ENCODE measurements around the gene RLBP1.

The RLBP1 gene

DNA sequence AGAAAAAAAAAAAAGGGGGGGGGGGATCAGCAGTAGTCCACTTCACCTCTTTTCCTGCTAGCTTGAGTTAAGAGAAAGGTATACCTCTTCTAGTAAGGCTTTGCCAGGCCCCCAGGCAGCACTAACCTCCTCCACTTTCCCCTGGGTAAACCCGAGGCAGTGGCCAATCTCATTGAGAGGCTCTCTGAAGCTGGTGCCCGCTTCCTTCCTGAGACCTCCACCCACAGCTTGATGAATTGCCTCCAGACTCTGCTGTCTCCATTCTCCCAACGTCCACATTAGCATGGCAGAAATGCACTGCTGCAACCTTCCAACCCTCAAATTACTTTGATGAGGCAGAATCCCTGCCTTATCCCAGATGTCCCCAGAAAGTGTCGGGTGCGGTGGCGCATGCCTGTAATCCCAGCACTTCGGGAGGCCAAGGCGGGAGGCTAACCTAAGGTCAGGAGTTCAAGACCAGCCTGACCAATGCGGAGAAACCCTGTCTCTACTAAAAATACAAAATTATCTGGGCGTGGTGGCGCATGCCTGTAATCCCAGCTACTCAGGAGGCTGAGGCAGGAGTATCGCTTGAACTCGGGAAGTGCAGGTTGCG is 15.3 kb downstream of the RLBP1 start:
- Histone ChIP-seq H3K9ac (ENCODE audit: low read length in 2 of 2) (no peak overlapping the region), H3K4me1 (ENCODE audit: control insufficient read depth, insufficient read depth, low read length) (peaks cover 5% of the 10 kb centered on the region), H3K27ac (ENCODE audit: low read length) (no peak overlapping the region), H3K27me3 (ENCODE audit: control insufficient read depth in 1 of 2, insufficient read depth in 2 of 2, low read length in 2 of 2) (no peaks in the 10 kb centered on the region), H3K9me3 (ENCODE audit: control insufficient read depth in 2 of 2, low read length in 2 of 2) (no peaks in the 10 kb centered on the region), H3K4me3 (ENCODE audit: low read length in 2 of 2) (no peak overlapping the region), H3K36me3 (ENCODE audit: control insufficient read depth in 2 of 2, insufficient read depth in 2 of 2, low read length in 2 of 2) (no peaks in the 10 kb centered on the region)

- Histone ChIP-seq H3K9ac (ENCODE audit: low read length in 2 of 2) (no peak overlapping the region), H3K9me3 (ENCODE audit: control insufficient read depth in 2 of 2, low read length in 2 of 2) (no peaks in the 10 kb centered on the region), H3K4me1 (ENCODE audit: control insufficient read depth, insufficient read depth, low read length) (peaks cover 5% of the 10 kb centered on the region), H3K4me3 (ENCODE audit: low read length in 2 of 2) (no peak overlapping the region), H3K27ac (ENCODE audit: low read length) (no peak overlapping the region), H3K36me3 (ENCODE audit: control insufficient read depth in 2 of 2, insufficient read depth in 2 of 2, low read length in 2 of 2) (peaks cover 0 to 3% of the 10 kb centered on the region in 2 donors), H3K27me3 (ENCODE audit: control insufficient read depth in 1 of 2, insufficient read depth in 2 of 2, low read length in 2 of 2) (no peaks in the 10 kb centered on the region)
Measured at GRCh38 chr15:89203705-89204273, 17.6 kb downstream of the RLBP1 start.

- Histone ChIP-seq H3K9me3 (ENCODE audit: control insufficient read depth in 2 of 2, low read length in 2 of 2) (no peaks in the 10 kb centered on the region), H3K27me3 (ENCODE audit: control insufficient read depth in 1 of 2, insufficient read depth in 2 of 2, low read length in 2 of 2) (no peaks in the 10 kb centered on the region), H3K9ac (ENCODE audit: low read length in 2 of 2) (no peak overlapping the region), H3K4me3 (ENCODE audit: low read length in 2 of 2) (no peak overlapping the region), H3K4me1 (ENCODE audit: control insufficient read depth, insufficient read depth, low read length) (peaks cover 2% of the 10 kb centered on the region), H3K36me3 (ENCODE audit: control insufficient read depth in 2 of 2, insufficient read depth in 2 of 2, low read length in 2 of 2) (peaks cover 7 to 12% of the 10 kb centered on the region in 2 donors), H3K27ac (ENCODE audit: low read length) (no peak overlapping the region)
Measured at GRCh38 chr15:89201465-89202005, 19.8 kb downstream of the RLBP1 start.

DNA sequence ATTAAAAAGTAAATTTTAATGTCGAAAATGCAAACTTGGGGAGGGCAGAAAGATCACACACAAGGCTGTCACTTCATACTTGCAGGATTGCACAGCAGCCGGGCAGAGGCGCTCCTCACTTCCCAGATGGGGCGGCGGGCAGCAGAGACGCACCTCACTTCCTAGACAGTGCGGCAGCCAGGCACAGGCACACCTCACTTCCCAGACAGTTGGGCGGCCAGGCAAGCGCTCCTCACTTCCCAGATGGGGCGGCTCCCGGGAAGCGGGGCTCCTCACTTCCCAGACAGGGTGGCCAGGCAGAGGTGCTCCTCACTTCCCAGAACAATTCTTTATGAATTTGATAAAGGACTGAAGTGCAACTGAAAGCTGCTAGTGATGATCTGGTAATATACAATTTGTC is 21.2 kb downstream of the RLBP1 start:
- H3K4me1 ChIP-seq (ENCODE audit: control insufficient read depth, insufficient read depth, low read length) = peaks cover 2% of the 10 kb centered on the region
- H3K36me3 ChIP-seq (ENCODE audit: control insufficient read depth in 2 of 2, insufficient read depth in 2 of 2, low read length in 2 of 2) = peaks cover 14 to 23% of the 10 kb centered on the region in 2 donors
- no peak overlapping the region for H3K9ac ChIP-seq (ENCODE audit: low read length in 2 of 2)
- H3K9me3 ChIP-seq (ENCODE audit: control insufficient read depth in 2 of 2, low read length in 2 of 2) = no peaks in the 10 kb centered on the region
- H3K27me3 ChIP-seq (ENCODE audit: control insufficient read depth in 1 of 2, insufficient read depth in 2 of 2, low read length in 2 of 2) = no peaks in the 10 kb centered on the region
- H3K4me3 ChIP-seq (ENCODE audit: low read length in 2 of 2) = no peak overlapping the region
- no peak overlapping the region for H3K27ac ChIP-seq (ENCODE audit: low read length)

DNA sequence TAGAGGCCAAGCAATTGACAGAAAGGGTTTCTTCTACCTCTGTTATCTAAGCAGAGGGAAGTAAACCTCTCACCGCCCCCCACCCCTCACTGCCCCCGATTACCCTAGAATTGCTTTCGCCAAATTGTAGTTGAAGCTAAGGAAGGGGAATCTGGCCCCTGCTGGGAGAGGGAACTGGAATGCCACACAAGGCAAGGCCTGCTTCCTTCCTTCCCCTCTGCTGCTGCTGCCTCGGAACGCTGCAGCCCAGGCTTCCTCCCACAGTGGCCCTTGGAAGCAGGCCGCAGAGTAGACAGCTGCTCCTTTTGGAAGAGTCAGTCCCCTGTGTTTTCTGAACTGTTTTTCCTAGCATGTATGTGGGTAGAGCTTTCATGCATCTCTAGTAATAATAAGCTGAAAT is 21.6 kb downstream of the RLBP1 start:
- no peak overlapping the region for H3K4me3 ChIP-seq (ENCODE audit: low read length in 2 of 2)
- peaks cover 18 to 28% of the 10 kb centered on the region in 2 donors for H3K36me3 ChIP-seq (ENCODE audit: control insufficient read depth in 2 of 2, insufficient read depth in 2 of 2, low read length in 2 of 2)
- H3K4me1 ChIP-seq (ENCODE audit: control insufficient read depth, insufficient read depth, low read length) = peaks cover 2% of the 10 kb centered on the region
- no peak overlapping the region for H3K9ac ChIP-seq (ENCODE audit: low read length in 2 of 2)
- H3K27me3 ChIP-seq (ENCODE audit: control insufficient read depth in 1 of 2, insufficient read depth in 2 of 2, low read length in 2 of 2) = no peaks in the 10 kb centered on the region
- no peak overlapping the region for H3K27ac ChIP-seq (ENCODE audit: low read length)
- H3K9me3 ChIP-seq (ENCODE audit: control insufficient read depth in 2 of 2, low read length in 2 of 2) = no peaks in the 10 kb centered on the region

GRCh38 chr15:89198934-89199333 is 22.4 kb downstream of the RLBP1 start:
- Histone ChIP-seq H3K4me3 (ENCODE audit: low read length in 2 of 2) (no peak overlapping the region), H3K9ac (ENCODE audit: low read length in 2 of 2) (no peak overlapping the region), H3K27ac (ENCODE audit: low read length) (no peak overlapping the region)

DNA sequence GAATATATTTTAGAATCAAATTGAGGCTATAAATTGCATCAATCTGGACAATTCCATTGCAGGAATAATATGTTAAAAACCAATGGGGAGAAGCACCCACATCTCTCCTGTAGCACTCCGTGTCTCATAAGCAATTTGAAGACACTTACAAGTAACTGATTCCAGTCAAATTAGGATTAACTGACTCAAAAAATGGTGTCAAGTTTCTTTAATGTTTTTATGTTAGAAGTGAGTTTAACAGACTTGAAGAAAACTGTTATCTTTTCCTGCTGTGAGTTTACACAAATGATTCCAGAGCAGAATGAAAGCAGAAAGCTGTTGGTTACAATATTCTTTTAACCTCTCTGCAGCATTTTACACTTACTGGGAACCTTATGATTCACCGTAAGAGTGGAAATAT is 23.2 kb downstream of the RLBP1 start:
- H3K27ac ChIP-seq (ENCODE audit: low read length) = no peak overlapping the region
- H3K4me3 ChIP-seq (ENCODE audit: low read length in 2 of 2) = no peak overlapping the region
- no peak overlapping the region for H3K9ac ChIP-seq (ENCODE audit: low read length in 2 of 2)
- no peaks in the 10 kb centered on the region for H3K27me3 ChIP-seq (ENCODE audit: control insufficient read depth in 1 of 2, insufficient read depth in 2 of 2, low read length in 2 of 2)
- no peaks in the 10 kb centered on the region for H3K9me3 ChIP-seq (ENCODE audit: control insufficient read depth in 2 of 2, low read length in 2 of 2)
- H3K36me3 ChIP-seq (ENCODE audit: control insufficient read depth in 2 of 2, insufficient read depth in 2 of 2, low read length in 2 of 2) = peaks cover 25 to 34% of the 10 kb centered on the region in 2 donors
- H3K4me1 ChIP-seq (ENCODE audit: control insufficient read depth, insufficient read depth, low read length) = peaks cover 2% of the 10 kb centered on the region

More at GRCh38 chr15:89198934-89199333, 22.4 kb downstream of the RLBP1 start:
- peaks cover 23 to 31% of the 10 kb centered on the region in 2 donors for H3K36me3 ChIP-seq (ENCODE audit: control insufficient read depth in 2 of 2, insufficient read depth in 2 of 2, low read length in 2 of 2)
- H3K9me3 ChIP-seq (ENCODE audit: control insufficient read depth in 2 of 2, low read length in 2 of 2) = no peaks in the 10 kb centered on the region
- H3K27me3 ChIP-seq (ENCODE audit: control insufficient read depth in 1 of 2, insufficient read depth in 2 of 2, low read length in 2 of 2) = no peaks in the 10 kb centered on the region
- peaks cover 2% of the 10 kb centered on the region for H3K4me1 ChIP-seq (ENCODE audit: control insufficient read depth, insufficient read depth, low read length)

- peaks cover 2% of the 10 kb centered on the region for H3K4me1 ChIP-seq (ENCODE audit: control insufficient read depth, insufficient read depth, low read length)
- no peak overlapping the region for H3K4me3 ChIP-seq (ENCODE audit: low read length in 2 of 2)
- no peak overlapping the region for H3K9ac ChIP-seq (ENCODE audit: low read length in 2 of 2)
- H3K36me3 ChIP-seq (ENCODE audit: control insufficient read depth in 2 of 2, insufficient read depth in 2 of 2, low read length in 2 of 2) = peaks cover 32 to 39% of the 10 kb centered on the region in 2 donors
- no peaks in the 10 kb centered on the region for H3K27me3 ChIP-seq (ENCODE audit: control insufficient read depth in 1 of 2, insufficient read depth in 2 of 2, low read length in 2 of 2)
- H3K9me3 ChIP-seq (ENCODE audit: control insufficient read depth in 2 of 2, low read length in 2 of 2) = no peaks in the 10 kb centered on the region
- H3K27ac ChIP-seq (ENCODE audit: low read length) = no peak overlapping the region
Measured at GRCh38 chr15:89197503-89197971, 23.8 kb downstream of the RLBP1 start.

- H3K9me3 ChIP-seq (ENCODE audit: control insufficient read depth in 2 of 2, low read length in 2 of 2) = no peaks in the 10 kb centered on the region
- no peak overlapping the region for H3K9ac ChIP-seq (ENCODE audit: low read length in 2 of 2)
- H3K4me3 ChIP-seq (ENCODE audit: low read length in 2 of 2) = no peak overlapping the region
- H3K27me3 ChIP-seq (ENCODE audit: control insufficient read depth in 1 of 2, insufficient read depth in 2 of 2, low read length in 2 of 2) = no peaks in the 10 kb centered on the region
- H3K27ac ChIP-seq (ENCODE audit: low read length) = no peak overlapping the region
- H3K36me3 ChIP-seq (ENCODE audit: control insufficient read depth in 2 of 2, insufficient read depth in 2 of 2, low read length in 2 of 2) = peaks cover 34 to 43% of the 10 kb centered on the region in 2 donors
- H3K4me1 ChIP-seq (ENCODE audit: control insufficient read depth, insufficient read depth, low read length) = peaks cover 2% of the 10 kb centered on the region
Measured at GRCh38 chr15:89196994-89197393, 24.4 kb downstream of the RLBP1 start.

DNA sequence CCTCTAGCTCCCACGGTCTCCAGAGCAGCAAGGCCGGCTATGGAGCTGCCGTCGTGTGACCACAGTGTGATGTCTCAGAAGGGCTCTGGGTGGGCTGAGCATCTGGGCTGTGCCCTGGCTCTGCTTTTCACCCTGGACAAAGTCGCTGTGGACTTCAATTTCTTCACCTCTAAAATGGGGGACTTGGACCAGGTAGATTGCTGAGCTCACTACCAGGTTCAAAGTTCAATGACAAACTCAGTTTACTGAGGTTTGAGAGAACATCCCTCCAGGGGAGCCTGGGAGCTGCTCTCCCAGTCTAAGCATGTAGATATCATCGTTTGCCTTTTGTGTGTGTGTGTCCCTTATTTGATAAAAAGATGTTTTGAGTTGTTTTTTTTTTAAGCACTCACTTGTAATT is 25.1 kb downstream of the RLBP1 start:
- H3K36me3 ChIP-seq (ENCODE audit: control insufficient read depth in 2 of 2, insufficient read depth in 2 of 2, low read length in 2 of 2) = peaks cover 38 to 47% of the 10 kb centered on the region in 2 donors
- H3K27me3 ChIP-seq (ENCODE audit: control insufficient read depth in 1 of 2, insufficient read depth in 2 of 2, low read length in 2 of 2) = no peaks in the 10 kb centered on the region
- no peaks in the 10 kb centered on the region for H3K9me3 ChIP-seq (ENCODE audit: control insufficient read depth in 2 of 2, low read length in 2 of 2)
- H3K27ac ChIP-seq (ENCODE audit: low read length) = no peak overlapping the region
- H3K9ac ChIP-seq (ENCODE audit: low read length in 2 of 2) = no peak overlapping the region
- H3K4me1 ChIP-seq (ENCODE audit: control insufficient read depth, insufficient read depth, low read length) = peaks cover 2% of the 10 kb centered on the region
- no peak overlapping the region for H3K4me3 ChIP-seq (ENCODE audit: low read length in 2 of 2)

GRCh38 chr15:89195836-89196235 is 25.5 kb downstream of the RLBP1 start:
- H3K36me3 ChIP-seq (ENCODE audit: control insufficient read depth in 2 of 2, insufficient read depth in 2 of 2, low read length in 2 of 2) = peaks cover 42 to 52% of the 10 kb centered on the region in 2 donors
- no peak overlapping the region for H3K4me3 ChIP-seq (ENCODE audit: low read length in 2 of 2)
- no peak overlapping the region for H3K27ac ChIP-seq (ENCODE audit: low read length)
- H3K27me3 ChIP-seq (ENCODE audit: control insufficient read depth in 1 of 2, insufficient read depth in 2 of 2, low read length in 2 of 2) = no peaks in the 10 kb centered on the region
- peaks cover 2% of the 10 kb centered on the region for H3K4me1 ChIP-seq (ENCODE audit: control insufficient read depth, insufficient read depth, low read length)
- no peak overlapping the region for H3K9ac ChIP-seq (ENCODE audit: low read length in 2 of 2)
- no peaks in the 10 kb centered on the region for H3K9me3 ChIP-seq (ENCODE audit: control insufficient read depth in 2 of 2, low read length in 2 of 2)
